ENCODE results near the gene RTF2.

The RTF2 gene

DNA sequence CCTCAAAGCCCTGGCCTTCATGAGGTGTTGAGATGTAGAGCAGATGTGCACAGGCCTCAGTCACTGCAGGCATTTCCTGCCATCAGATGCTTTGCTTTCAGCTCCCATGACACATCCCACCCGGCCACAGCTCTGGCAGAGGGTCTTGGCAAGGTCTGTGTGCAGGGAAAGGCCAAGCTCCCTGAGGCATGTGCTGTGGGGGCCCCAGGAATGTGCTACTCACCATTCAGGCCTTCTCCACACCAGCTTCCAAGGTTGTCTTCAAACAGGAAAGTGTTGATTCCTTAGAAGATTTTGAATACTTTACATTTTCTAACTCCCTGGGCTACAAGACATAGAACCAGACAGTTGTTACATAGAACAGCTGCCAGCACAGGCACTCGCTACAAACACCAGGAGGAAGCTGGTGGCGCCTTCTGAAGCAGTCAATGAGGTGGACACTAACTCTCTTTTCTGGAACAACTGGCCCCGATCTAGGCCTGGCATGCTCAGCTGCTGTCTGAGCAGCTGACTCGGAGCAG lies 28.6 kb upstream of the RTF2 start:
- no peak for ATAC-seq

DNA sequence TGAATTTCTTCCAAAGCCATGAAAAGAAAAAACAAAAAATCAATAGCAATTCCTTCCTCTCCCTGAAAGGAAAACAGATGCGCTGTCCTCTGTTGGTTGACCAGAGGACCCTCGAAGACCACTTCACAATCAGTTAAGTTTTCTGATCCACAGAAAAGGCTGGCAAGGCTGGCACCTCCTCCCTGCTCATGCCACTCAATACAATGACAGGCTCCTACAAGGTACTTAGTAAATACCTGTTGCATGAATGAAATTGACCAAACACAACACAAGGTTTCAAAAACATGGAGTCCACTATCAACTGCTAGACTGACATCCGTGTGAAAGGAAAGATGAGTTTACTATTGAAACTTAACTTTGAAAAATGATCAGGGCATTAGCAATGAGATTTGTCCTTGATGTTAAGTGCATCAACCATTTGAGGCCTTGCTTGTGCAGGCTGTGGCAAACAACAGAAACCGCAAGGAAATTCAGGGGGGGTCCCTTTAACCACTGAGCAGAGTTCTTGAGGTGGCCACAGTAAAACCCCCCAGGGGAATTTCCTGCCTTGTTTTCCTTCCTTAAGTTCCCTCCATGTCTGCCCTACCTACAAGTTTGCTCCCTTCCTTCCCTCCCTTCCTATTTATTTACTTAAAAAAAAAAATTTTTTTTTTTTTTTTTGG lies 27.9 kb upstream of the RTF2 start:
- ATAC-seq: peak; percentile 51 to 76

DNA sequence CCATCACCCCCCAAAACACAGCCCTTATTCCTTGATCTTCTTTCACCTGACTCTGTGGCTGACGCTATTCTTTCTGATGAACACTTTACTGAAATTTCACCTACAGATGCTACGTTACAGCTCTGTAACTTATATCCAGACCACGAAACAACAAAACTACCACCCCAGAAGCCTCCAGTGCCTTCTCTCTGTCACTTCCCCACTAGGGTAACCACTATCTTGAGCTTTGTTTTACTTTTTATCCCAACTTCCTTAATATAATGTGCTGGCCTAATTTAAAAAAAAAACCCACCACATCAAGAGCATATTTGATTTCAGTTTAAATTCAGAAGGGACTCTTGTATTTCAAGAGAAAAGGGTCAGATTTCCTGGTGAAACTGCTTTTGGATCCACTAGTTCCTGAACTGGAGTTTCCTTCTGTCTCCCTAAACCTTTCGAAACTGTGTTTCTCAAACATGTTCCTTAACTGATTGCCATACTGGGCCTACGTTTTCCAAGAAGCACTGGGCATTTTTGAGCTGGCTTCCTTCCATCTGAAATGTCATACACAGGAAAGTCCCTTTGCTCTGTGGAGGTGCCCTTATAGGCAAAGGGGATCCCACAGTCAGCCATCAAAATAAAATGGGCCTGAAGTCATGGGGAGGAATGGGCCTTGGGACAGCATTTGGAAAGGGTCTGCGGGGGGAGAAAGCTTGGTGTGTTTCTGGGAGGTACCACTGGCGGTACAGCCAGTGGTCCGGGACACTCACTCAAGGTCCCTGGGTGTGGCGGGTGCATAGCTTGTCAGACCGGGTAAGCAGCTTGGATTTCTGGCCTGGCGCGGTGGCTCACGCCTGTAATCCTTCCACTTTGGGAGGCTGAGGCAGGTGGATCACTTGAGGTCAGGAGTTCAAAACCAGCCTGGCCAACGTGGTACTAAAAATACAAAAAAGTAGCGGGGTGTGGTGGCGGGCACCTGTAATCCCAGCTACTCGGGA lies 25.8 kb upstream of the RTF2 start:
- no peak for ATAC-seq

DNA sequence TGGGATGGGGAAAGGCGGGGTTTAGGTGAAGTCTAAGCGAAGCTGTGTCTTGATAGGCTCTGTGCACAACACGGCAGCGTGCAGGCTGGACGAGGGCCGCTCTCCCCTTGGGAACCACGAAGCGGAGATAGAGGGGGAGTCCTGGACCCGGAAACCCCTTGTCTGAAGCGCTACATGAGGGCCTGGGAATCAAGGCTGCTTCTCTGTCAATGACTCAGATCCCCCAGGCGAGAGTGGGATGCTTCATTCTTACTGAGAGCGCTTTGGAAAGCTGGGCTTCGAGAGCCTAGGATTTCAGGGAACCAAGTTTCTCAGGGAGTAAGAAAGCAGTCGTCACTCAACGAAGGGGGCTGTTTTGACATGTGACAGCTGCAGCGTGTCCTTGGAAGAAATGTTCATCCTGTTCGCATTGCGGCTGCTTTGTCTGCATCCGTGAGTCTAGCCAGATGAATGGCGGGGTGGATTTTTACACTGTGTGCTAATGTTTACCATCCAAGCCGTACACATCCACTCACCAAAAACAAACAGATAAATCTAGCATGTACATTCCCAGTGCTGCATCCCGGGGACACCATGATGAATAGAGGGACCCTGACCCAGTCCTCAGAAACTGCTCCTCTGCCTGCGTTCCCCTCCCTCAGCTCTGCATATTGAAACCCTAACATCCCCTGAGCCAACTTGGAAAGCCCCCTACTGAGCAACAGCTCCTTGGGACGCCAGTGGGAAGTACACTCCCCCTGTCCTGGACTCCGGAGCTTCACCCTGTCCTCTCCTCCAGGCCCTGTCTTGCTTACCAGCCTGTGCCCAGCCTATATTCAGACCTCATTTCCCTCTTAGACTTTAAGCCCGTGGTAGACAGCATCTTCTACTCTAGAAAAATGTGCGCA lies 24.5 kb upstream of the RTF2 start:
- no peak for ATAC-seq

DNA sequence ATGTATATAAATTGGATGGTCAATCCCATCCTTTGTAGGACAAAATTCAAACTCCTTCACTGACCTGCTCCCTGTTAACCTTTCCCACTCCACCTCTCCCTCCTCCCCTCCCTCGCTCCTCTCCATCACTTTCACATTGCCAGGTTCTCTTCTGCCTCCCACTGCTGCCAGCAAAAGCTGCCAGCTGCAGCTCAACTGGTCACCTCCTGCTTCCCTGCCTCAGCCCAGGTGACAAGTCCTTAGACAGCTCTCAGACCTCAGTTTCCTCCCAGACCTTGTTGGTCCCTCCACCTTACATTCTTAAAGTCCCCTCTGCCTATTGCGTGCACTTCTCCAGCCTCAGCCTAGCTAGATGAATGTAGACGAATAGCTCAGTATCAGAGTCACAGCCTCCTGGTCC lies 23.3 kb upstream of the RTF2 start:
- no peak for ATAC-seq

DNA sequence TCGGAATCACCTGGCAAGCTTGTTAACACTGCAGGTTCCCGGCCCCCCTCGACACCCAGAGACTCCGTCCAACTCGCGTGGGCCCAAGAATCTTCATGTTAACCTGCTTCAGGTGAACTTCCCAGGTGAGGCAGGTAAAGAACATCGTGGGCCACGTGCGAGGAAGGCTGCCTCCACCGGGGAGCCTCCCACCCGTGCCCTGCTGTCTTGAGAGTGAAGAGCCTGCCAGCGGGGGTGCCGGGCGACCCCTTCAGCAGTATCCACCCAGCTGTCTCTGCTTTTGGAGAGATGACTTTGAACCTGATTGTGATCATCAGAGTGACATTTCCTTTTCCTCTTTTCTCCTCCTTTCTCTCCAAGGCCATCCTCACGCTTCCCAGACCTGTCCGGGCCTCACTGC lies 22.9 kb upstream of the RTF2 start:
- no peak for ATAC-seq

DNA sequence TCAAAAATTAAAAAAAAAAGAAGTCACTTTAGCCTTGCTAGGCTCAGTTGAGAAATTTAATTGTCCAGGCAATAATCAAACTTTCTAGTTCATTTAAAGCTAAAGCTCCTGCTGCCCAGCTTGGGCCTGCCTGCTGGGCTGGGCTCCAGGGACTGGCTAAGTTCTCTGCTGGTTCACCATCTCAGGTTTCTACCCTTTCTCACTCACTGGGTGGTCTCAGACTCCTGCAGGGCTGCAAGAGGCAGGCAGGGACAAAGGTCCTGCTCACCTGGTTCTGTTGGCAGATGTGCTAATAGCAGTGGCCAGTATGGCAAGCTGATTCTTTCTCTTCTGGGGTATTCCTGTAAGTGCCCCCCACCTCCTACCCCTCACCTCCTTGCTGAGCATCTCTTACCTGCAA lies 21.2 kb upstream of the RTF2 start:
- ATAC-seq: no peak

DNA sequence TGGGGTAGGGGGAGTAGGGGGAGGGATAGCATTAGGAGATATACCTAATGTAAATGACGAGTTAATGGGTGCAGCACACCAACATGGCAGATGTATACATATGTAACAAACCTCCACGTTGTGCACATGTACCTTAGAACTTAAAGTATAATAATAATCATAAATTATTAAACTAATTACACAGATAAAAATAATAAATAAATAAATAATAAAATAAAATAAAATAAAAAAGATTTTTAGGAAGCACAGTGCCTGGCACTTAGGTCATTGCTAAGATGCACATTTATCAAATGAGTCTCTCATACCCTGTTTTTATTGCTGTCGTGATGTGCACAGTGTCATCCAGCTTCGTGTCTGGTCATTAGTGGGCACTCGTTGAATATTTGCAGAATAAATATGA lies 19.0 kb upstream of the RTF2 start:
- no peak for ATAC-seq

DNA sequence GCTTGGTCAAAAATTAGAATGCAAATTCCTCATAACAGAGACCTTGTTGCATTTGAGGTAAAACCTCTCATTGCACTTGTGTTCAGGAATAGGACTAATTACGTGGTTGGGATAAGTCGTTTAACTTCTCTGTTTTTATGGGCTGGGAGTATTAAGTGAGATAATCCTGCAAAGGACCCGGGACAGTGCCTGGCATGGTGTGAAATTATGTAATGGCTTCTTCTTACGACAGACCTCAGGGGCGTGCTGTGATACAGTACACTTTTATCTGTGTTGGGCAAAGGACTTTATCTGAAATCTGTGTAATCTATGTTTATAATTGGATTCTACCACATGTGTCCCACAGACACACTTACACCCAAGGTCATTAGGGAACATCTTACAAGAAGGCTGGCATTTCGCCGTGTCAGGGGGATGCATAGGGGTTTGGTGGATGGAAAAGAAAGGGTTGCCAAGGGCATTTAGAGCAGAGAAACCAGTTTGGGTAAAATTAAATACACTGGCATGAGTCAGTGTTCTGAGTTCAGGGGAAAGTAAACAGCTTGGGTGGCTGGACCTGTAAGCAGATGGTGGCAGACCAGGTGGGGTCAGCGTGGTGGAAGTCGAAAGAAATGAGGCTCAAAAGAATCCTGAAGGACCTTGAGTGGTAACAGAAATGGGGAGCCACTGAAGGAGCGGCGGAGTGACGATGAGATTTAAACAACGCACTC lies 17.2 kb upstream of the RTF2 start:
- ATAC-seq: no peak

DNA sequence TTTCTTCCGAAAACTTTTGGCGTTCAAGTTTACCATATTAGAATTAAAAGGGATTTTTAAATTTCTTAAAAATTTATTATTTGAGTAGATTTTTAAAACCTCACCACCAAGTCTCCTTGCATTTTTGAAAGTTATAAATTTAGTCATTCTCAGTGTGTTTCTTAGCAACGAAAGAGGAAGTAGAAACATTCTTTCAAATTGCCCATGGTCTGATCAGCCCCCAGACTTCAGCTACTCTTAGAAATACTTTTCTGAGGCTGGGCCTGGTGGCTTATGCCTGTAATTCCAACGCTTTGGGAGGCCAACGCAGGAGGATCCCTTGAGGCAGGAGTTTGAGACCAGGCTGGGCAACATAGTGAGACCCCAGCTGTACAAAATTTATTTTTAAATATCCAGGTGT lies 15.1 kb upstream of the RTF2 start:
- no peak for ATAC-seq

DNA sequence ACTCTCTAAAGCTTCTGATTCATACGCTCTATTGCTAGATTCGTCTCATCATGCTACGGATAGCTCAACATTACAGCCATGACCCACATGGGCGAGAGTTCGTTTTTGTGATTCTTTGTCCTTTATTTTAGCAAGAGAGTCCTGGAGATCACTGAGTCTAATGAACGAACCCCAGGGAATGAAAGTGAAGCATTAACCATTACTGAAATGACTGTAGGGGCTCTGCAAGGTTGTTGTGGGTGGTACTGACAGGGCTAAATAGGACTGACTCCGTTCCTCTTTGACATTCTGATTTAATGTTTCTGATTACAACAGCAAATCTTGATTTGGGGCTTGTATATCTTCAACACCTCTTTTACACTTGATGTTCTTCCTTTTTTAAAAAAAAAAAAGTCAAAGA lies 13.7 kb upstream of the RTF2 start:
- ATAC-seq: peak; percentile 92 to 93

DNA sequence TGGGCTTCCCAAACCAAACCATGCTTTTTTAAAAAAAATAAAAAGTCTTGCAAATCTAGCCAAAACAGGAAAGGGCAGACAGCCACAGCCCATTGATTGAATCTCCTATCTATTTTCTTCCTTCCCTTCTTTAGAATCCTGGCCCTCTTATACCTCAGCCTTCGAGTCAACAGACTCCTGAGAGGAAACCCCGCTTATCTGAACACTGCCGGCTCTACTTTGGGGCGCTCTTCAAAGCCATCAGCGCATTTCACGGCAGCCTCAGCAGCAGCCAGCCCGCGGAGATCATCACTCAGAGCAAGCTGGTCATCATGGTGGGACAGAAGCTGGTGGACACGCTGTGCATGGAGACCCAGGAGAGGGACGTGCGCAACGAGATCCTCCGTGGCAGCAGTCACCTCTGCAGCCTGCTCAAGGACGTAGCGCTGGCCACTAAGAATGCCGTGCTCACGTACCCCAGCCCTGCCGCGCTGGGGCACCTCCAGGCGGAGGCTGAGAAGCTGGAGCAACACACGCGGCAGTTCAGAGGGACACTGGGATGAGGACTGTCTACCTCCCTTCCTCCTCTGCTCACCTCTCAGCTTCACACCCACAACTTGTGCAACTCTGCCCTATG lies 10.1 kb upstream of the RTF2 start:
- ATAC-seq: no peak

DNA sequence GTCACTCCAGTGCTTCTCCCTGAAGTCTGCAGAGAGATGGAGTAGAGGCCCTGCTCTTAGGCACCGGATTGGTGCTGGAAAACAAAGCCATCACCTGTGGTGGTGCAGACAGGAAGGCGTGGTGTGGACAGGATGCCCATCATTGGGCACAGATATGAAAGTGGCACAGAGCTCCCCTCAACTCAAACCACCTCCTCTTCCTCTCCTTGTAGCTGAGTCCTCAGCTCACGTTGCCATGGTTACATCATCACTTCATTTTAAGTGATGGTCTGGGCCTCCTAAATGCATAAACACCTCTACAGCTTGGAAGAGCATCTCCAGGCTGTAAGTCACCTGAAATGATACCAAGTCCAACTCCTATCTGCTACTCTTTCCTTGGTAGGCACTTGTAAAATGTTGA lies 8.0 kb upstream of the RTF2 start:
- no peak for ATAC-seq

DNA sequence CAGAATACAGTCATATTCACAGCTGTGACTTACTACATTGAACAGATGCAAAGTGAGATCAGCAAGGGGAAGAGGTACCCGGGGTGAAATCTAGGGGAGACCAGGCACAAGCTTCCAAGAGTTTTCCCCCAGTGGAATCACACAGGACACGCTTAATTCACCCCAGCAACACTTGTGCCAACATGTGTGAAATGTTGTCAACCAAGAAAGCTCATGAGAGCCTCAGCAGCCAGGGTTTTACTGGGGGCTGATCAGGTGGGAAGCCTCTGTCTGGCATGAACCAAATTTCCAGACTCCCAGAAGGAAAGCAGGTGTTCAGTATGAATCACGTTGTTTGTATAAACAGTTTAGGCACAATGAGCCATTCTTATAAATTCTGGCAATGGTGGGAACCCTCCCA lies 6.9 kb upstream of the RTF2 start:
- ATAC-seq: no peak

DNA sequence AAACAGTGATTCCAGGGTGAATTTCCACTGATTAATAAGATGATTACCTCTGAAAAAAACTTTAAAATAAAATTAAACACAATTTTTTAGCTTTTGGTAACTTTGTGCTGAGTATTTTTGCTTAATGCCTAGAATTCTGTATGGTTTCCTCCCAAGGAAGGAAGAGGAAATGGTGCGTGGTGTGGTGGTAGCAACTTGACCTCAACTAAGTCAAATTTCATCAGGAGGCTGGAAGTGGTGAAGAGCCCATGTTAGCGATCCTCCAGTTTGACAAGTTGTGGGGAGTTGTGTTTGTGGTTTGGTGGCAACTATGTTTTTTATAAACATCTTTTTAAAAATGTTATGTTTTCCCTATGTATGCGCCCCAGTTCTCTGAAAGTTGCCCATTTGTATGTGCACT lies 5.0 kb upstream of the RTF2 start:
- ATAC-seq: no peak

DNA sequence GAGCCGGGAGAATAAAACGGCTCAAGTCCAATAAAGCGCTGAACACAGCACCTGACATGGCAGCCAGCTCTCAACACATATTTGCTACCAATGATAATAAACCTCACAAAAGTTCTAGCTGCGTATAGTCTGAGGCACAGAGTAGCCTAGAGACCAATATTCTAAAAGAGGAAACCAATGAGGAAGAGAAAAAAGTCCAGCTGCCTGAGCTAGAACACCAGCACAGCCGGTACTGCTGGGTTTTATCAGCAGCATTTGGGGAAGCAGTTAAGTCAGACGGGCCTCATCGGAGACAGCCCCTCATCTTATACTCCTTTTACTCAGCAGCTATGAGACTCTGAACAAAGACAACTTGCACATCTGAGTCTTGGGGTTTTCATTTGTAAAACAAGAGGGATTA lies 2.4 kb upstream of the RTF2 start:
- no peak for ATAC-seq

DNA sequence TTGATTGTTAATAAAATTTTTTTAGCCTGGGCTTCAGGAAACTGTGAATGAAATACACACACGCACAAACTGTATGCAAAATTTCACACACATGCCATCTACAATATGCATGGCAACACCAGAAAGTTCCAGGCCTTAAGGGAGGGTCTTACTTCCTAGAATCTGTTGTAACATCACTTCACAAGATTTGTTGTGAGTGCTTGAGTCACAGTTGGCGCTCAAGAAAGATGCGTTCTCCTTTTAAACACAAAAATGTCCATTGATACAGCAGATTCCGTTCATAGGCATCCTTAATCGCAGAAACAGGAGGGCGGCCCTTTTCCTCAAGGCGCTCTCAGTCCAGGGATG lies 485 bp upstream of the RTF2 start:
- ATAC-seq: peak in 1 of 2 donors; percentile 3

DNA sequence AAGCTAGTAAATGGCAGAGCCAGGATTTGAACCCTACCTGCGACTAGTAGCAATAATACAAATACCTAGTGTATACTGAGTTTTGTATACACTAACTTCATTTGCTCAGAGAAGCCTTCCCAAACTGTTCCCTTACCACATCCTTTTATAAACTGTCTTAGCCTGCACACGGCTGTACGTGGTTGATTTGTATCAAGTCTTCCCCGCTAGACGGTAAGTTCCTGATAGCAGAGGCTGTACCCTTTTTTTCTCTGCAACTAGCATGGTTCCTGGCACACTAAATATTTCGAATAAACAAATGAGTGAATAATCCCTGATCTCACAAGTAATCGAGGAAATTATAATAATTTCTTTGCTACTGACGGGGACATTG lies 636 bp downstream of the RTF2 start:
- no peak for ATAC-seq

DNA sequence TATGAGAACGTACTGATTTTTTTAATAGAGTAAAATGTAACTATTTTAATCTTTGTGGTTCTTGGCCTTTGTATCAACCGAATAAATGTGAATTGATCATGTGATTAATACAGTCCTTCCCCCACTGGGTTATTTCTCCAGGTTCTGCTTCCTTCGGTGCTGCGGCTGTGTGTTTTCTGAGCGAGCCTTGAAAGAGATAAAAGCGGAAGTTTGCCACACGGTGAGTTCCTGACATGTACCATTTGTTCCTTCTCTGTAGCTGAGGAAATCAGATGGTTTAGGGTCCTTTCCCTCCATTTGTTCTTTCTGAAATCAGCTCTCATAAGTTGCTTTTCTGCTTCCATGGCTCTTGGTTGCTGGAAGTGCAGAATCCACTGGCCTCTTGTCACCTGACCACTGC lies 15.5 kb downstream of the RTF2 start:
- no peak for ATAC-seq

DNA sequence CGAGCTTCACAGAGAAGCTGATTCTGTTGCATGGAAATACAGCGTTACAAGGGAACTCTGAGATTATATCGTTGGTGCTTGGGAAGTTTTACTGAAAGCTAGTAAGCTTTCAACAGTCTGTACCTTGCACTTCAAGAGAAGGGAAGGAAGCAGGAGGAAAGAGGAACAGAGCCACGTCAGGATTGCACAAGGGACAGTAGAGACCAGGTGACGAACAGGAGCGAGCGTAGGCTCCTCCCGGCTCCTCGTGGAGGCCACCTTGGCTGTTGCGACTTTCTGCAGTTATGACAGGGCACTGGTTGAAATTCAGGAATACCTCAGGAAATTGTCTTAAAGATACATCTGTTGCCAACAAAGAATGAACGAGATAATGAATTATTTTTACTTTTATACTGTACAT lies 18.8 kb downstream of the RTF2 start:
- no peak for ATAC-seq

DNA sequence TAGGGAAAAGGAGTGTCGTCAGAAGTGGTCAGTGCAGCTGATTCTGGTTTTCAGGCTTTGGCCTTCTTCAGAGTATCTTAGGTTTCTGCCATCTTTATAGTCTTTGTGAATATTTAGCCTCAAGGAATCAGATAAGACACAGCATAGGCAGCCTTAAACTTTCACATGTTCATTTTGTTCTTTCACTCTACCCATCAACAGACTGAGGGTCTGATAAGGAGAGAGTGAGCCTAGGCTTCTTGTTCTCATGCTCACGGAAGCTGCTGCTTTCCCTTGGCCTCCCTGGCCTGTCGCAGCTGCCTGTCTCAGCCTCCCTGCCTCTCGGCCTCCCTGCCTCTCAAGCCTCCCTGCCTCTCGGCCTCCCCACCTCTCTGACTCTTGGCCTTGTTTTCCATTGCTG lies 20.1 kb downstream of the RTF2 start:
- no peak for ATAC-seq

DNA sequence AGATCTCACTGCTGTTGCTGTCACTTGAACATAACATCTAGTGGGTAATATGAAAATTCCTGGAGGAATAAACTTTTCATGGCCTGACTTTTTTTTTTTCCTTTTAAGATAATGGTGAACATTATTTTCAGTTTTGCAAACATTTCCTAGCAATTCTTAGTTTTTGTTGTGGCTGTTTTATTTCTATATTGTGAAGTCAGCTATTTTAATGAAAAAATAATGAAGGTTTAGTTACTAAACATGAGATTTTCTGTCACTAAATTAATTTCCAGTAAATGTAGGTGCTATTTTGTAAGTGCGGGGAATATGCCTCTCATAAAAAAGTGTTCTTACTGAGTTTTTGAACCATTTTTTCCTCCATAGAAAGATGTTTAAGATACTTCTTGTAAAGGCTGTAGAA lies 32.7 kb downstream of the RTF2 start:
- no peak for ATAC-seq
